B cell (primary cell): ENCODE results near the gene EFHC2. TPM values are rescaled to one million over a fixed set of nuclear protein-coding genes. Genes with fewer than 3 reads are reported as not detected.
A peak's percentile ranks its signal among the peaks of the same experiment; 100 is the strongest.

Experiments
- ATAC-seq: fragments of 200-7000 bp; cut with Tn5 transposase; one replicate; pipeline ENCODE4 v1.10.0; 2021; ENCODE audit warnings: low read depth, mild to moderate bottlenecking, moderate number of reproducible peaks, moderate library complexity
- CTCF ChIA-PET: fragments of 350-600 bp; sonication (Branson Sonifier 250); formaldehyde crosslinking; loops from one replicate; lab custom pipeline; 2021; ENCODE audit warnings: antibody characterized with exemption, inconsistent platforms; lab: Charles Lee
- POLR2A ChIA-PET: fragments of 350-600 bp; sonication (Branson Sonifier 250); formaldehyde crosslinking; loops from one replicate; lab custom pipeline; 2021; ENCODE audit warnings: antibody characterized with exemption; lab: Charles Lee
- DNase-seq: peaks from one replicate; pipeline ENCODE4 v3.0.0; 2013
- H2AFZ ChIP-seq: 2 replicates; pipeline ENCODE4 v1.6.1; 2012; ENCODE audit warnings: mild to moderate bottlenecking, low read depth, low read length; ENCODE audit not compliant: insufficient read depth, poor library complexity, severe bottlenecking
- H3K27ac ChIP-seq, 2 donors: 1 replicate in 1 of 2; 2 replicates in 1 of 2; pipeline ENCODE4 v1.5.1; 2012 to 2013; ENCODE audit warnings: low read length in 2 of 2, mild to moderate bottlenecking in 2 of 2, moderate library complexity in 1 of 2
- H3K27me3 ChIP-seq, 4 experiments: fragments of 200-600 bp in 1 of 4; sonication (generic) in 1 of 4; replicated peaks in 1 of 4; 1 replicate in 2 of 4; 2 replicates in 2 of 4; pipeline versions ENCODE4 v1.6.1 to v1.7.0; 2013 to 2016; ENCODE audit warnings: low read length in 3 of 4, mild to moderate bottlenecking in 2 of 4, mixed read lengths in 1 of 4, moderate library complexity in 1 of 4; ENCODE audit not compliant: insufficient read depth in 4 of 4, control insufficient read depth in 3 of 4; ENCODE audit errors: control extremely low read depth in 1 of 4
- H3K36me3 ChIP-seq, 2 experiments: replicated peaks in 1 of 2; 1 replicate in 1 of 2; 2 replicates in 1 of 2; pipeline versions ENCODE4 v1.6.1 to v1.7.1; 2013; ENCODE audit warnings: low read length in 1 of 2; ENCODE audit not compliant: insufficient read depth in 2 of 2, control insufficient read depth in 1 of 2; ENCODE audit errors: control extremely low read depth in 1 of 2, extremely low read depth in 1 of 2
- H3K4me1 ChIP-seq, 2 donors: fragments of 200-600 bp in 1 of 2; sonication (generic) in 1 of 2; 1 replicate in 1 of 2; 2 replicates in 1 of 2; pipeline versions ENCODE4 v1.5.1 to v1.6.1; 2013 to 2017; ENCODE audit warnings: low read length in 2 of 2; ENCODE audit not compliant: control insufficient read depth in 2 of 2, insufficient read depth in 2 of 2
- H3K4me2 ChIP-seq: replicated peaks from 2 replicates; pipeline ENCODE3; 2012; ENCODE audit warnings: mild to moderate bottlenecking, low read depth, low read length; ENCODE audit not compliant: poor library complexity, severe bottlenecking
- H3K4me3 ChIP-seq, 5 experiments: fragments of 200-600 bp in 1 of 5; sonication (generic) in 1 of 5; 1 replicate in 3 of 5; 2 replicates in 2 of 5; pipeline versions ENCODE4 v1.5.1 to v1.7.0; 2011 to 2016; ENCODE audit warnings: low read length in 4 of 5, mild to moderate bottlenecking in 4 of 5, low read depth in 2 of 5, control low read depth in 1 of 5, moderate library complexity in 1 of 5; ENCODE audit not compliant: insufficient read depth in 1 of 5; ENCODE audit errors: control extremely low read depth in 1 of 5, extremely low read depth in 1 of 5
- H3K79me2 ChIP-seq: fragments of 200-600 bp; sonication (generic); one replicate; pipeline ENCODE4 v1.6.0; 2016; ENCODE audit warnings: low read length; ENCODE audit not compliant: control insufficient read depth, insufficient read depth
- H3K9ac ChIP-seq: fragments of 200-600 bp; sonication (generic); 2 replicates; pipeline ENCODE4 v1.6.1; 2017; ENCODE audit warnings: mild to moderate bottlenecking, low read length, moderate library complexity
- H3K9me3 ChIP-seq, 3 donors: one replicate each; pipeline versions ENCODE4 v1.6.1 to v1.7.1; 2013; ENCODE audit warnings: low read length in 2 of 3; ENCODE audit not compliant: control insufficient read depth in 2 of 3, insufficient read depth in 1 of 3; ENCODE audit errors: control extremely low read depth in 1 of 3
- H4K20me1 ChIP-seq: 2 replicates; pipeline ENCODE4 v1.6.0; 2012; ENCODE audit warnings: mild to moderate bottlenecking, low read length; ENCODE audit not compliant: insufficient read depth, control insufficient read depth, poor library complexity, severe bottlenecking
- H3K27ac Mint-ChIP-seq: one replicate; pipeline ENCODE4 v1.8.0; 2021; ENCODE audit warnings: mixed read lengths
- H3K27me3 Mint-ChIP-seq: one replicate; pipeline ENCODE4 v1.8.0; 2021; ENCODE audit warnings: mixed read lengths
- H3K4me1 Mint-ChIP-seq: one replicate; pipeline ENCODE4 v1.8.0; 2021; ENCODE audit warnings: mixed read lengths
- H3K4me3 Mint-ChIP-seq: one replicate; pipeline ENCODE4 v1.8.0; 2021; ENCODE audit warnings: mixed read lengths
- H3K9me3 Mint-ChIP-seq: one replicate; pipeline ENCODE4 v1.8.0; 2022; ENCODE audit warnings: mixed read lengths; ENCODE audit not compliant: insufficient read depth
- CTCF ChIP-seq: fragments of 200-600 bp; IDR thresholded peaks from one replicate; pipeline ENCODE4 v1.8.0; 2022; ENCODE audit warnings: antibody characterized with exemption, mild to moderate bottlenecking
- EZH2 ChIP-seq: IDR thresholded peaks from 2 replicates; pipeline ENCODE4 v1.6.1; 2012; ENCODE audit warnings: borderline replicate concordance, low read depth, mild to moderate bottlenecking, moderate library complexity, low read length; ENCODE audit not compliant: insufficient read depth, poor library complexity, severe bottlenecking
- WGBS: methylation state at CpG from one replicate; pipeline ENCODE4 v1.1.5; 2013; ENCODE audit warnings: missing lambda C conversion rate; ENCODE audit not compliant: insufficient coverage; 5-methylcytosine and 5-hydroxymethylcytosine counted together
- intact Hi-C: fragments of 100-400 bp; cut with micrococcal nuclease; formaldehyde crosslinking; loops from one replicate; pipeline ENCODE4 v1.10.0; 2022
- polyA plus RNA-seq: library from polyadenylated mRNA; depleted of rRNA; stranded (reverse); fragments of >200 nt; gene quantifications from 2 replicates; pipeline ENCODE4 v1.2.3, GENCODE V29; 2012
- total RNA-seq, 2 donors: library from RNA; stranded (reverse); fragments of 120-200 nt in 1 of 2; gene quantifications; 1 replicate in 1 of 2; 2 replicates in 1 of 2; pipeline versions ENCODE4 v1.2.3 to v1.2.4, GENCODE V29; 2013 to 2022

EFHC2 gene
- total and polyA plus RNA-seq, 2 donors (not counting 1 experiment from before 2014, with no cell fraction given), result 0.12 to 0.47 TPM

- Histone ChIP-seq H3K9me3 (no peaks in the 10 kb centered on the region), H3K4me3 (peak overlapping the region in 4 of 5 experiments; percentile 41 to 61 (median 54)), H3K4me2 (peak overlapping the region; percentile 81), H3K36me3 (no peaks in the 10 kb centered on the region), H3K4me1 (peaks cover 8 to 13% of the 10 kb centered on the region in 2 donors), H2AFZ (no peak overlapping the region), H3K79me2 (no peaks in the 10 kb centered on the region), H3K27me3 (no peaks in the 10 kb centered on the region), H4K20me1 (no peaks in the 10 kb centered on the region), H3K27ac (no peak overlapping the region), H3K9ac (peak overlapping the region; percentile 66)
- Mint-ChIP-seq H3K27ac (no peak overlapping the region), H3K27me3 (no peaks in the 10 kb centered on the region), H3K9me3 (no peaks in the 10 kb centered on the region), H3K4me3 (peak overlapping the region; percentile 92), H3K4me1 (peaks cover 13% of the 10 kb centered on the region)
- intact Hi-C loops, result no loop called here
- ChIA-PET POLR2A (interaction anchor here (0.6 kb wide), 1 partner anchor 435 kb away, joined by 5 read pairs; no protein-coding TSS in a partner anchor), CTCF (no interaction called here)
- DNase-seq (no peak), ATAC-seq (no peak)
- no peak for TF ChIP-seq CTCF
- no peak for TF ChIP-seq EZH2
- no CpG with 5 or more reads among the region's 3 CpGs for WGBS
These were observed 606 bp downstream of the EFHC2 start for GRCh38 chrX:44342866-44343265.

- ChIA-PET CTCF (no interaction called here), POLR2A (no interaction called here)
- no peaks in the 10 kb centered on the region for H4K20me1 ChIP-seq
- intact Hi-C loops, result no loop called here
- Mint-ChIP-seq H3K4me3 (no peak overlapping the region), H3K27ac (no peak overlapping the region), H3K4me1 (no peaks in the 10 kb centered on the region), H3K27me3 (no peaks in the 10 kb centered on the region), H3K9me3 (no peaks in the 10 kb centered on the region)
- H3K27me3 ChIP-seq, result no peaks in the 10 kb centered on the region
- H2AFZ ChIP-seq, result no peak overlapping the region
- H3K36me3 ChIP-seq, result no peaks in the 10 kb centered on the region
- H3K79me2 ChIP-seq, result no peaks in the 10 kb centered on the region
- 50% methylated on average over 2 of the region's 5 CpGs for WGBS
- peaks cover 3 to 6% of the 10 kb centered on the region in 2 donors for H3K4me1 ChIP-seq
- H3K9ac ChIP-seq, result no peak overlapping the region
- TF ChIP-seq CTCF (no peak), EZH2 (no peak)
- H3K27ac ChIP-seq, result no peak overlapping the region
- no peaks in the 10 kb centered on the region for H3K9me3 ChIP-seq
- ATAC-seq, result no peak
- no peak overlapping the region for H3K4me2 ChIP-seq
- H3K4me3 ChIP-seq, result no peak overlapping the region
- no peak for DNase-seq
These were observed 5.1 kb downstream of the EFHC2 start for GRCh38 chrX:44338361-44338760.
